Measurements from ENCODE around the gene ARHGAP8.
"Not testable (repeated sequence)": the region's sequence is repeated elsewhere in the genome, so short reads cannot be mapped to it uniquely, and the experiment has no call there.

ARHGAP8 gene

GRCh38 chr22:44776605-44777363 is 24.4 kb downstream of the ARHGAP8 start:
- no peak for DNase-seq

GRCh38 chr22:44777364-44777755 is 25.0 kb downstream of the ARHGAP8 start:
- DNase-seq: no peak

- DNase-seq: no peak
Measured at GRCh38 chr22:44780876-44781449, 28.6 kb downstream of the ARHGAP8 start.

- DNase-seq: peak; percentile 59
Measured at GRCh38 chr22:44782363-44782963, 30.1 kb downstream of the ARHGAP8 start.

GRCh38 chr22:44783091-44783490 is 30.7 kb downstream of the ARHGAP8 start:
- DNase-seq: no peak

GRCh38 chr22:44783581-44783980 is 31.2 kb downstream of the ARHGAP8 start:
- DNase-seq: no peak

GRCh38 chr22:44786136-44786535 is 33.8 kb downstream of the ARHGAP8 start:
- no peak for DNase-seq

GRCh38 chr22:44786610-44787009 is 34.2 kb downstream of the ARHGAP8 start:
- no peak for DNase-seq

- DNase-seq: no peak
Measured at GRCh38 chr22:44787832-44788231, 35.5 kb downstream of the ARHGAP8 start.

GRCh38 chr22:44793106-44793505 is 40.7 kb downstream of the ARHGAP8 start:
- no peak for DNase-seq

GRCh38 chr22:44793506-44794172 is 41.3 kb downstream of the ARHGAP8 start:
- DNase-seq: no peak

GRCh38 chr22:44795701-44796630 is 43.6 kb downstream of the ARHGAP8 start:
- no peak for DNase-seq

GRCh38 chr22:44797181-44797725 is 44.9 kb downstream of the ARHGAP8 start:
- DNase-seq: no peak

GRCh38 chr22:44799077-44799945 is 46.9 kb downstream of the ARHGAP8 start:
- no peak for DNase-seq

GRCh38 chr22:44799946-44800634 is 47.7 kb downstream of the ARHGAP8 start:
- not testable (repeated sequence) for DNase-seq

GRCh38 chr22:44801476-44801875 is 49.1 kb downstream of the ARHGAP8 start:
- no peak for DNase-seq

GRCh38 chr22:44802071-44802700 is 49.8 kb downstream of the ARHGAP8 start:
- no peak for DNase-seq

GRCh38 chr22:44802956-44803355 is 50.6 kb downstream of the ARHGAP8 start:
- no peak for DNase-seq

GRCh38 chr22:44804327-44804726 is 52.0 kb downstream of the ARHGAP8 start:
- DNase-seq: no peak

GRCh38 chr22:44805711-44806110 is 53.3 kb downstream of the ARHGAP8 start:
- DNase-seq: no peak

All from NCI-H1694 (cell line).